B cell (primary cell): ENCODE data around the gene PVALEF. TPM values are rescaled to one million over a fixed set of nuclear protein-coding genes. Genes with fewer than 3 reads are reported as not detected.

Experiments used
- ATAC-seq: fragments of 200-7000 bp; cut with Tn5 transposase; one replicate; pipeline ENCODE4 v1.10.0; 2021; ENCODE audit warnings: low read depth, mild to moderate bottlenecking, moderate number of reproducible peaks, moderate library complexity
- CTCF ChIA-PET: fragments of 350-600 bp; sonication (Branson Sonifier 250); formaldehyde crosslinking; loops from one replicate; lab custom pipeline; 2021; ENCODE audit warnings: antibody characterized with exemption, inconsistent platforms; lab: Charles Lee
- POLR2A ChIA-PET: fragments of 350-600 bp; sonication (Branson Sonifier 250); formaldehyde crosslinking; loops from one replicate; lab custom pipeline; 2021; ENCODE audit warnings: antibody characterized with exemption; lab: Charles Lee
- DNase-seq: peaks from one replicate; pipeline ENCODE4 v3.0.0; 2013
- H2AFZ ChIP-seq: 2 replicates; pipeline ENCODE4 v1.6.1; 2012; ENCODE audit warnings: mild to moderate bottlenecking, low read depth, low read length; ENCODE audit not compliant: insufficient read depth, poor library complexity, severe bottlenecking
- H3K27ac ChIP-seq, 2 donors: 1 replicate in 1 of 2; 2 replicates in 1 of 2; pipeline ENCODE4 v1.5.1; 2012 to 2013; ENCODE audit warnings: low read length in 2 of 2, mild to moderate bottlenecking in 2 of 2, moderate library complexity in 1 of 2
- H3K27me3 ChIP-seq, 4 experiments: fragments of 200-600 bp in 1 of 4; sonication (generic) in 1 of 4; replicated peaks in 1 of 4; 1 replicate in 2 of 4; 2 replicates in 2 of 4; pipeline versions ENCODE4 v1.6.1 to v1.7.0; 2013 to 2016; ENCODE audit warnings: low read length in 3 of 4, mild to moderate bottlenecking in 2 of 4, mixed read lengths in 1 of 4, moderate library complexity in 1 of 4; ENCODE audit not compliant: insufficient read depth in 4 of 4, control insufficient read depth in 3 of 4; ENCODE audit errors: control extremely low read depth in 1 of 4
- H3K36me3 ChIP-seq, 2 experiments: replicated peaks in 1 of 2; 1 replicate in 1 of 2; 2 replicates in 1 of 2; pipeline versions ENCODE4 v1.6.1 to v1.7.1; 2013; ENCODE audit warnings: low read length in 1 of 2; ENCODE audit not compliant: insufficient read depth in 2 of 2, control insufficient read depth in 1 of 2; ENCODE audit errors: control extremely low read depth in 1 of 2, extremely low read depth in 1 of 2
- H3K4me1 ChIP-seq, 2 donors: fragments of 200-600 bp in 1 of 2; sonication (generic) in 1 of 2; 1 replicate in 1 of 2; 2 replicates in 1 of 2; pipeline versions ENCODE4 v1.5.1 to v1.6.1; 2013 to 2017; ENCODE audit warnings: low read length in 2 of 2; ENCODE audit not compliant: control insufficient read depth in 2 of 2, insufficient read depth in 2 of 2
- H3K4me2 ChIP-seq: replicated peaks from 2 replicates; pipeline ENCODE3; 2012; ENCODE audit warnings: mild to moderate bottlenecking, low read depth, low read length; ENCODE audit not compliant: poor library complexity, severe bottlenecking
- H3K4me3 ChIP-seq, 5 experiments: fragments of 200-600 bp in 1 of 5; sonication (generic) in 1 of 5; 1 replicate in 3 of 5; 2 replicates in 2 of 5; pipeline versions ENCODE4 v1.5.1 to v1.7.0; 2011 to 2016; ENCODE audit warnings: low read length in 4 of 5, mild to moderate bottlenecking in 4 of 5, low read depth in 2 of 5, control low read depth in 1 of 5, moderate library complexity in 1 of 5; ENCODE audit not compliant: insufficient read depth in 1 of 5; ENCODE audit errors: control extremely low read depth in 1 of 5, extremely low read depth in 1 of 5
- H3K79me2 ChIP-seq: fragments of 200-600 bp; sonication (generic); one replicate; pipeline ENCODE4 v1.6.0; 2016; ENCODE audit warnings: low read length; ENCODE audit not compliant: control insufficient read depth, insufficient read depth
- H3K9ac ChIP-seq: fragments of 200-600 bp; sonication (generic); 2 replicates; pipeline ENCODE4 v1.6.1; 2017; ENCODE audit warnings: mild to moderate bottlenecking, low read length, moderate library complexity
- H3K9me3 ChIP-seq, 3 donors: one replicate each; pipeline versions ENCODE4 v1.6.1 to v1.7.1; 2013; ENCODE audit warnings: low read length in 2 of 3; ENCODE audit not compliant: control insufficient read depth in 2 of 3, insufficient read depth in 1 of 3; ENCODE audit errors: control extremely low read depth in 1 of 3
- H4K20me1 ChIP-seq: 2 replicates; pipeline ENCODE4 v1.6.0; 2012; ENCODE audit warnings: mild to moderate bottlenecking, low read length; ENCODE audit not compliant: insufficient read depth, control insufficient read depth, poor library complexity, severe bottlenecking
- H3K27ac Mint-ChIP-seq: one replicate; pipeline ENCODE4 v1.8.0; 2021; ENCODE audit warnings: mixed read lengths
- H3K27me3 Mint-ChIP-seq: one replicate; pipeline ENCODE4 v1.8.0; 2021; ENCODE audit warnings: mixed read lengths
- H3K4me1 Mint-ChIP-seq: one replicate; pipeline ENCODE4 v1.8.0; 2021; ENCODE audit warnings: mixed read lengths
- H3K4me3 Mint-ChIP-seq: one replicate; pipeline ENCODE4 v1.8.0; 2021; ENCODE audit warnings: mixed read lengths
- H3K9me3 Mint-ChIP-seq: one replicate; pipeline ENCODE4 v1.8.0; 2022; ENCODE audit warnings: mixed read lengths; ENCODE audit not compliant: insufficient read depth
- EZH2 ChIP-seq: IDR thresholded peaks from 2 replicates; pipeline ENCODE4 v1.6.1; 2012; ENCODE audit warnings: borderline replicate concordance, low read depth, mild to moderate bottlenecking, moderate library complexity, low read length; ENCODE audit not compliant: insufficient read depth, poor library complexity, severe bottlenecking
- WGBS: methylation state at CpG from one replicate; pipeline ENCODE4 v1.1.5; 2013; ENCODE audit warnings: missing lambda C conversion rate; ENCODE audit not compliant: insufficient coverage; 5-methylcytosine and 5-hydroxymethylcytosine counted together
- intact Hi-C: fragments of 100-400 bp; cut with micrococcal nuclease; formaldehyde crosslinking; loops from one replicate; pipeline ENCODE4 v1.10.0; 2022
- polyA plus RNA-seq: library from polyadenylated mRNA; depleted of rRNA; stranded (reverse); fragments of >200 nt; gene quantifications from 2 replicates; pipeline ENCODE4 v1.2.3, GENCODE V29; 2012
- total RNA-seq, 2 donors: library from RNA; stranded (reverse); fragments of 120-200 nt in 1 of 2; gene quantifications; 1 replicate in 1 of 2; 2 replicates in 1 of 2; pipeline versions ENCODE4 v1.2.3 to v1.2.4, GENCODE V29; 2013 to 2022
- TF ChIP-seq, protein P1 (sequence below): fragments of 200-600 bp; IDR thresholded peaks from one replicate; pipeline ENCODE4 v1.8.0; 2022; ENCODE audit warnings: antibody characterized with exemption, mild to moderate bottlenecking

The PVALEF gene
- total and polyA plus RNA-seq, 2 donors (not counting 1 experiment from before 2014, with no cell fraction given) = not detected

DNA sequence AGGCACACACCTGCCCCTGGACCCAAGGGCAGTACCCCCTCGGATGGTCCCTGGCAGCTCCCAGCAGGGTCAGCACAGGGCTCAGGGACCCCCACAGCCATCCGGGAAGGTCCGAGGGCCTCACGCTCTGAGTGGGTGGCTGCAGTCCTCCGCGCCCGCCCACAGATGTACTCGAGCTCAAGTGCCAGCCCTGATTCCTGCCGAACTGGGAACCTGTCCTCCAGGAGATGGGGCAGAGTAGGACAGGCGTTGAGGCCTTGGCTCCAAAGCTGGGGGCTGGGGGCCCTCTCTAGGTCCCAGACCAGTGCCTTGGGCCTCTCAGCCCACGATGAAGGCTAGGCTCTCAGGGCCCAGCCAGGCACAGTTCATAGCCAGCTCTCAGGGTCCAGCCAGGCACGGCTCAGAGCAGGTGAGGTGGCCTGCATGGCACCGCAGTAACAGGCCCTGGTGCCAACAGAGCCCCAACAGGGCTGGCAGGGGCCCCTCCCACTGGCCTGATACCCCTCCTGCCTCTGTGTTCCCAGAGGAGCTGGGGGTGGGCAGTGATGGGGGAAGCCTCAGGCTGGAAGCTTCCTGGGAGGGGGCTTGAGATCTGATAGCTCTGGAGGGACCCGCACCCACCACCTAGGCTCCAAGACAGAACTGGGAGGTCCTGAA lies 35.5 kb upstream of the PVALEF start:
- POLR2A ChIA-PET = no interaction called here
- CTCF ChIA-PET = no interaction called here

More for the DNA sequence above, 35.5 kb upstream of the PVALEF start:
- Histone ChIP-seq H3K9ac (no peak overlapping the region), H2AFZ (no peak overlapping the region), H3K27me3 (no peaks in the 10 kb centered on the region), H3K79me2 (no peaks in the 10 kb centered on the region), H3K27ac (no peak overlapping the region), H3K9me3 (no peaks in the 10 kb centered on the region), H3K4me2 (no peak overlapping the region), H3K4me1 (no peaks in the 10 kb centered on the region), H3K4me3 (no peak overlapping the region), H3K36me3 (no peaks in the 10 kb centered on the region), H4K20me1 (no peaks in the 10 kb centered on the region)
- intact Hi-C loops = no loop called here
- DNase-seq (no peak), ATAC-seq (no peak)
- no peaks in the 10 kb centered on the region for H3K4me1 Mint-ChIP-seq
- no peak overlapping the region for H3K4me3 Mint-ChIP-seq
- H3K27me3 Mint-ChIP-seq = no peaks in the 10 kb centered on the region
- WGBS = 87% methylated on average over 14 of the region's 14 CpGs
- H3K27ac Mint-ChIP-seq = no peak overlapping the region
- H3K9me3 Mint-ChIP-seq = no peaks in the 10 kb centered on the region
- TF ChIP-seq, protein P1, sequence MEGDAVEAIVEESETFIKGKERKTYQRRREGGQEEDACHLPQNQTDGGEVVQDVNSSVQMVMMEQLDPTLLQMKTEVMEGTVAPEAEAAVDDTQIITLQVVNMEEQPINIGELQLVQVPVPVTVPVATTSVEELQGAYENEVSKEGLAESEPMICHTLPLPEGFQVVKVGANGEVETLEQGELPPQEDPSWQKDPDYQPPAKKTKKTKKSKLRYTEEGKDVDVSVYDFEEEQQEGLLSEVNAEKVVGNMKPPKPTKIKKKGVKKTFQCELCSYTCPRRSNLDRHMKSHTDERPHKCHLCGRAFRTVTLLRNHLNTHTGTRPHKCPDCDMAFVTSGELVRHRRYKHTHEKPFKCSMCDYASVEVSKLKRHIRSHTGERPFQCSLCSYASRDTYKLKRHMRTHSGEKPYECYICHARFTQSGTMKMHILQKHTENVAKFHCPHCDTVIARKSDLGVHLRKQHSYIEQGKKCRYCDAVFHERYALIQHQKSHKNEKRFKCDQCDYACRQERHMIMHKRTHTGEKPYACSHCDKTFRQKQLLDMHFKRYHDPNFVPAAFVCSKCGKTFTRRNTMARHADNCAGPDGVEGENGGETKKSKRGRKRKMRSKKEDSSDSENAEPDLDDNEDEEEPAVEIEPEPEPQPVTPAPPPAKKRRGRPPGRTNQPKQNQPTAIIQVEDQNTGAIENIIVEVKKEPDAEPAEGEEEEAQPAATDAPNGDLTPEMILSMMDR = no peak
- no peak for TF ChIP-seq EZH2
